Right lobe of liver (tissue), 4 donors: Measurements from ENCODE around the gene WDFY2.

Experiments used
- POLR2A ChIP-seq: fragments of 450-650 bp; IDR thresholded peaks from one replicate; pipeline ENCODE4 v1.6.1; 2017; ENCODE audit warnings: antibody characterized with exemption, mild to moderate bottlenecking
- TF ChIP-seq, protein P1 (sequence below), 4 donors: fragments of 200-600 bp in 3 of 4; fragments of 450-650 bp in 1 of 4; IDR thresholded peaks; one replicate each; pipeline versions ENCODE4 v1.5.1 to v1.8.0; 2016 to 2022; ENCODE audit warnings: antibody characterized with exemption in 4 of 4, mild to moderate bottlenecking in 2 of 4
- donor health status: DM: no; HTN: no; CAD: no.
- donor health status: DM: no; HTN: no; CAD: no.
- donor health status: DM: no; HTN: yes; CAD: no.

- TF ChIP-seq, protein P1, sequence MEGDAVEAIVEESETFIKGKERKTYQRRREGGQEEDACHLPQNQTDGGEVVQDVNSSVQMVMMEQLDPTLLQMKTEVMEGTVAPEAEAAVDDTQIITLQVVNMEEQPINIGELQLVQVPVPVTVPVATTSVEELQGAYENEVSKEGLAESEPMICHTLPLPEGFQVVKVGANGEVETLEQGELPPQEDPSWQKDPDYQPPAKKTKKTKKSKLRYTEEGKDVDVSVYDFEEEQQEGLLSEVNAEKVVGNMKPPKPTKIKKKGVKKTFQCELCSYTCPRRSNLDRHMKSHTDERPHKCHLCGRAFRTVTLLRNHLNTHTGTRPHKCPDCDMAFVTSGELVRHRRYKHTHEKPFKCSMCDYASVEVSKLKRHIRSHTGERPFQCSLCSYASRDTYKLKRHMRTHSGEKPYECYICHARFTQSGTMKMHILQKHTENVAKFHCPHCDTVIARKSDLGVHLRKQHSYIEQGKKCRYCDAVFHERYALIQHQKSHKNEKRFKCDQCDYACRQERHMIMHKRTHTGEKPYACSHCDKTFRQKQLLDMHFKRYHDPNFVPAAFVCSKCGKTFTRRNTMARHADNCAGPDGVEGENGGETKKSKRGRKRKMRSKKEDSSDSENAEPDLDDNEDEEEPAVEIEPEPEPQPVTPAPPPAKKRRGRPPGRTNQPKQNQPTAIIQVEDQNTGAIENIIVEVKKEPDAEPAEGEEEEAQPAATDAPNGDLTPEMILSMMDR (IDR thresholded peaks at IDR 0.05) = no peak
- no peak for TF ChIP-seq POLR2A
Observed at GRCh38 chr13:51596541-51596940, 12.3 kb downstream of the WDFY2 start.
